HG03469 (cell line): Measurements from ENCODE around the gene DHRS4L2.
"Not testable (repeated sequence)": the region's sequence is repeated elsewhere in the genome, so short reads cannot be mapped to it uniquely, and the experiment has no call there.

Experiments used
- ATAC-seq: cut with Tn5 transposase; IDR thresholded peaks from one replicate; pipeline ENCODE4 v1.9.1; 2021; ENCODE audit warnings: mild to moderate bottlenecking, moderate library complexity, moderate number of reproducible peaks; ENCODE audit not compliant: unreplicated experiment

Gene DHRS4L2

DNA sequence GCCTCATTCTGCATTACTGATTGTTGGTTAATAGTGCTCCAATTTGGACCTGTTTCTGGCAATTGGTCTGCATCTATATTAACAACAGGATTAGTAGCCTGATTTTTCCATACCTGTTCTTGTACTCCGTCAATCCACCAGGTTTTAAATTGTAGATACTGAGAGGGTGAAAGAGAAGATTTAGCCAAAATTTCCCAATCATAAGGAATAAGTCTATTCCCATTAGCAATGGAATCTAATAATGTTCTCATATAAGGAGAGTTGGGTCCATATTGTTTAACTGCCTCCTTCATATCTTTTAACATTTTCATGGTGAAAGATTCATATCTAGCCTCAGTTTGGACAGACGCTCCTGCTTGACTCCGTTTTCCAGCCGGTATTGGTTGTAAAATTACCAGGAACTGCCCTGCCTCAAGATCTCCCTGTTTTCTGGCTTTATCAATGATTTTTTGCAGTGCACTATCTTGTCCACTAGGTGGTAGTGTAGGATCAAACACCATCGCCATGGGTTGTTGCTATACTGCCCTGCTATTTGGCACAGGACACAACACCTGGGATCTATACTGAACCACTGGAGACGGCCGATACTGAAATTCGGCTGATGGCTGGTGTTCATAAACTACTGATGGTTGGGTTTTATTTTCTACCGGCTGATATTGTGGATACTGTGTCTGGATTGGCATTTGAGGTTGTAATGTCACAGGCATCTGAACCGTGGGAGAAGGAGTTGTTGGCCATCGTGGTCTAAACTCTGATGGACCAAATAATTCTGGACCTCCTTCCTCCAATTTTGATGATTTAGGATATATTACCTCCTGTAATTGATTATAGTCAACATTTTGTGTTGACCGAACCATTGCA, 25.2 kb downstream of the DHRS4L2 start:
- ATAC-seq, result no peak

DNA sequence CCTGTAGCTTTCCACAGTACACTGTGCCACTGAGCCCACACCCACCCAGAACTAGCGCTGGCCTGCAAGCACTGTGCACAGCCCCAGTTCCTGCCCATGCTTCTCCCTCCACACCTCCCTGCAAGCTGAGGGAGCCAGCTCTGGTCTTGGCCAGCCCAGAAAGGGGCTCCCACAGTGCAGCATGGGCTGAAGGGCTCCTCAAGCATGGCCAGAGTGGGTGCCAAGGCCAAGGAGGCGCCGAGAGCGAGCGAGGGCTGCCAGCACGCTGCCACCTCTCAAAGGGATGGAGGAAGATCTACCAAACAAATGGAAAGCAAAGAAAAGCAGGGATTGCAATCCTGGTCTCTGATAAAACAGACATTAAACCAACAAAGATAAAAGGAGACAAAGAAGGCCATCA, 27.0 kb downstream of the DHRS4L2 start:
- ATAC-seq, result not testable (repeated sequence)

DNA sequence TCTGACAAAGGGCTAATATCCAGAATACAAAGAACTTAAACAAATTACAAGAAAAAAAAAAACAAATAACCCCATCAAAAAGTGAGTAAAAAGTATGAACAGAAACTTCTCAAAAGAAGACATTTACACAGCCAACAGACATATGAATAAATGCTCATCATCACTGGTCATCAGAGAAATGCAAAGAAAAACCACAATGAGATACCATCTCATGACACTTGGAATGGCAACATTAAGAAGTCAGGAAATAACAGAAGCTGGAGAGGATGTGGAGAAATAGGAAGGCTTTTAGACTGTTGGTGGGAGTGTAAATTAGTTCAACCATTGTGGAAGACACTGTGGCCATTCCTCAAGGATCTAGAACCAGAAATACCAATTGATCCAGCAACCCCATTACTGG, 30.2 kb downstream of the DHRS4L2 start:
- ATAC-seq, result not testable (repeated sequence)

GRCh38 chr14:24019944-24020343, 31.2 kb downstream of the DHRS4L2 start:
- ATAC-seq, result not testable (repeated sequence)

DNA sequence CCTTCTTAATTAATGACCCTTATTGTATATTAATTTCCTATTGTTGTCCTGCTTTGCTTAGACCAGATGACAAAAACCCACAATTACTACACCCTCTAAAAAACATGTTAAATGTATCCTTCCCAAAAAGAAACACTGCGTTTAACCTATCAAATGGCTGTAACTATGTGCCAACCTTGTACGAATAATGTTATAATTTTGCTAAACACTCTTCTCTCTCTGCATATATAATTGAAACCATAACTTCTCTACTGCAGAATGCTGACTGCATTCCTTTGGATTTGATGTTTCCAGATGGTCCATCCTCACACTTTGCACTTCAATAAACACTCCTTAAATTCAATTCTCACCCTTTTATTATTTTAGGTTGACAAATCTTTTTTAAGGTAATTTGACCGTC, 31.8 kb downstream of the DHRS4L2 start:
- ATAC-seq, result not testable (repeated sequence)

DNA sequence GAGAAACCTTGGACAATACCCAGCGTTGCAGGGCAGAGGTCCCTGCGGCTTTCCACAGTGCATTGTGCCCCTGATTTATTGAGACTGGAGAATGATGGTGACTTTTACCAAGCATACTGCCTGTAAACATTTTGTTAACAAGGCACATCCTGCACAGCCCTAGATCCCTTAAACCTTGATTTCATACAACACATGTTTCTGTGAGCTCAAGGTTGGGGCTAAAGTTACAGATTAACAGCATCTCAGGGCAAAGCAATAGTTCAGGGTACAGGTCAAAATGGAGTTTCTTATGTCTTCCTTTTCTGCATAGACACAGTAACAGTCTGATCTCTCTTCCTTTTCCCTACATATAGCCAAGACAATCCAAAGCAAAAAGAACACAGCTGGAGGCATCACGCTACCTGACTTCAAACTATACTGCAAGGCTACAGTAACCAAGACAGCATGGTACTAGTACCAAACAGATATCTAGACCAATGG, 36.2 kb downstream of the DHRS4L2 start:
- not testable (repeated sequence) for ATAC-seq

- not testable (repeated sequence) for ATAC-seq
Observed at GRCh38 chr14:24029687-24030086, 41.0 kb downstream of the DHRS4L2 start.

DNA sequence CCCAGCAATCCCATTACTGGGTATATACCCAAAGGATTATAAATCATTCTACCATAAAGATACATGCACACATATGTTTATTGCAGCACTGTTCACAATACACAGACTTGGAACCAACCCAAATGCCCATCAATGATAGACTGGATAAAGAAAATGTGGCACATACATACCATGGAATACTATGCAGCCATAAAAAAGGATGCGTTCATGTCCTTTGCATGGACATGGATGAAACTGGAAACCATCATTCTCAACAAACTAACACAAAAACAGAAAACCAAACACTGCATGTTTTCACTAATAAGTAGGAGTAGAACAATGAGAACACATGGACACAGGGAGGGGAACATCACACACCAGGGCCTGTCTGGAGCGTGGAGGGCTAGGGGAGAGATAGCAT, 42.6 kb downstream of the DHRS4L2 start:
- not testable (repeated sequence) for ATAC-seq

DNA sequence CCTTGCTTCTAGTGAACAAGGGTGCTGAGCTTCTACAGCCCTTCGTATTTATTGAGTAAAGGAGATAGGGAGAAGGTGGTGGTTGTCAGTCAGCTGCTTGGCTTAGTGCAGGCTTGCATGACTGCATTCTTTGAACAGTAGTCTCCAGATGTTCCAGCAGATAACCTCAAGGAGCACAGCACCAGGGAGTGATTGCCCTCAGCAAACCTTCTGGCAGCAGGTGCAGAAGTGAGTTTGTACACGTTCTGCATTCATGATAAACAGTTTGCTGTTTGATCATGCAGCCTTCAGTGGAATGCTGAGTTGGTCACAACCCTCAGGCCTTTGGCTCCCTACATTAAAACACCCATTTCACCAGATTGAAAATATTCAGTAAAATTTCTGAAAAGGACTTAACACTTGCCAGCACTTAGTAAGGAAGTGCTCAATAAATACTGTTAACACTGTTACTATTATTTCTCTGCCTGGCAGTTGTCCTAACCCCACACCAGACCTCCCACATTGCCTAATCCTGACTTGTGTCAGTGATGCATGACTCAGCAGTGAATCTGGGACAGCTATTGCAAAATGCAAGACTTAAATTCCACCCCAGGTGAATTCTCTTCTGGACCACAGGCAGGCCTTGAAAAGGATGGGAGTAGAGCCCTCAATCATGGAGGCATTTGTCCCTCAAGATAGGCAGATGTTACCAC, 44.1 kb downstream of the DHRS4L2 start:
- no peak for ATAC-seq

- not testable (repeated sequence) for ATAC-seq
Observed at GRCh38 chr14:24035769-24036168, 47.0 kb downstream of the DHRS4L2 start.

DNA sequence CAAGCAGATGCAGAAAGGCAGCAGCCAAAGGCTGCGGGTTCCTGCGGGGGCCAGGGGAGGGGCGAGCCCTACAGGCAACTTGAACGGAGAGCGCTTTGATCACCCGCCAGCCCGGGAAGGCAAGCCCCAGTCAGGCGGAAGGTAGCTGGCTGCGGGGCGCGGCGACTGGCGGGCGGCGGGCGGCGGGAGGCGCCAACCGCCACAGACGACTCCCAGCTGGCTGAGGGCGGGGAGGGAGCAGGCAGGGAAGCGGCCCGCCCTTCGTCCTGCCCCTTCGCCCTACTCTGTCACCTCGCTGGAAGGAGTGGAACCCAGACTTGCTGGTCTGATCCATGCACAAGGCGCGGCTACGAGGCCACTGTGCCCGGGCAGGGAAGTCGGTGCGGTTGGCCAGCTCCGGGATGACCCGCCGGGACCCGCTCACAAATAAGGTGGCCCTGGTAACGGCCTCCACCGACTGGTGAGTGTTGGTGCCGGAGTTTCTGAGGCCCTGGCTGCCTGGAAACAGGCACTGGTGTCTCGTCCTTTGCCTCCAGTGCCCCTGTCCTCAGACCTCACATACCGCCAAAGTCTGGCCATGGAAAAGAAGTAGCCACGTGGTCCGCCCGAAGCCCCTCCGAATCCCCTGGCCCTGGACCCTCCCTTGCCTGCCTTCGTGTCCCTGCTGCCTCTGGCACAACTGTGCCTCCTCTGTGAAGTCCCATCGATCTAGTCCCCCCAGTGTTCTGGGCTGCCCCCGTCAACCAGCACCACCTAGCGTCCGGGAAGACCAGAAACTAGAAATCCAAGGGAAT, 47.6 kb downstream of the DHRS4L2 start:
- ATAC-seq, result no peak

DNA sequence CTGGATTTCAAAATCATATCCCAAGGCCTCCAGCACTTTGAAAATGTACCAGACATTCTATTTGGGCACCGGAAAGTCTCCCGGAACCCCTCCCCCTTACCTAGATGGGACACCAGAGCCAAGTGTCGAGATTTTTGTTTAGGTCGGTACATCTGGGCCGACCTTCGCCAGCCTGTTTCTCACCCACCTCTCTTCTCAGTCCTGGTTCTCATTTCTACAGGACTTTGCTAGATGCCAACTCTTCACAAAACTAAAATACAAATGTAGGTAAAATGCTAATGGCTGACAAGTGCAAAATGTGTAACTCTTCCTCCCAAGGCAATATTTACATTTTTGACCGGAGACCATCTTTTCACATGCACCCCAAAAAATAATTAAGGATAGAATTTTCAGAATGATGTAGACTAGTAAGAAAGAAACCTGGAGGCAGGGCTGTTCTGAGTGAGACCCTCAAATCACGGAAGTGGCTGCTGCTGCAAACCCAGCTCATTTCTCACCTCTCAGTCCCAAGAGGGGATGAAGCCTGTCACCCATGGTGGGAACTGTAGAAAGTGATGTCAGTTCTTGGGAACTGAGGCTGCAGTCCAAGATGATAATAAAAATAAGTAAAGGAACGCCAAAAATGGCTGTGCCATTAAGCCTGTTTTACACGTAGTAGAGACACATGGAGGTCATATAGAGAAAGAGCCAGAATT, 48.4 kb downstream of the DHRS4L2 start:
- ATAC-seq, result not testable (repeated sequence)

DNA sequence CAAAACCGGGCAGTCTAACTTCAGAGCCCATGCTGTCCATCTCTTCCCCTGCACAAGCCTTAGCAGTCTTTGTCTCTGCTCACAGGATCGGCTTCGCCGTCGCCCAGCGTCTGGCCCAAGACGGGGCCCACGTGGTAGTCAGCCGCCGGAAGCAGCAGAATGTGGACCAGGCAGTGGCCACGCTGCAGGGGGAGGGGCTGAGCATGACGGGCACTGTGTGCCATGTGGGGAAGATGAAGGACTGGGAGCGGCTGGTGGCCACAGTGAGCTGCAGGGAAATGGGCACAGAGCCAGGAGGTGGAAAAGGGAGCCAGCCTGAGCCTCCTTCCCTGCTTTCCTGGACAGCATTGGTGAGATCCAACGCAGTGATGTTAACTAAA, 48.9 kb downstream of the DHRS4L2 start:
- no peak for ATAC-seq

- no peak for ATAC-seq
Observed at GRCh38 chr14:24038686-24039085, 50.0 kb downstream of the DHRS4L2 start.

- no peak for ATAC-seq
Observed at GRCh38 chr14:24040692-24041091, 52.0 kb downstream of the DHRS4L2 start.

DNA sequence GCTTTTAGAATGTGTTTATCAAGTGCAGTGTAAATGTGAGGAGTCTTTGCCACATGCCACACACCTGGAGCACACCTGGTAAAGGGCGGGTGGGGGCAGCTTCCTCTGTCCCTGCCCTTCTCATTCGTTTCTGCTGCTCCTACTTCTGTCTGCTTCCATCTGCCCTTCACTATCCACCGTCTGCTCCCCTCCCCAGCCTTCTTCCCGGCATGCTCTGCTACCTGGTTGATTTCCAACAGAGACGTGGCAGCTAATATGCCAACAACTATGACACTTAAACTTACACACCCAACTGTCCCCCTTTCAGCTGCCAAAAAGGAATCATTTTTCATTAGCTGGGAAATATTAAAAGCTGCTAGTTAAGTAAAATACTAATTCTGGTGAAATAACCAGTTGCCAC, 54.0 kb downstream of the DHRS4L2 start:
- no peak for ATAC-seq

- not testable (repeated sequence) for ATAC-seq
Observed at GRCh38 chr14:24049002-24049401, 60.3 kb downstream of the DHRS4L2 start.

DNA sequence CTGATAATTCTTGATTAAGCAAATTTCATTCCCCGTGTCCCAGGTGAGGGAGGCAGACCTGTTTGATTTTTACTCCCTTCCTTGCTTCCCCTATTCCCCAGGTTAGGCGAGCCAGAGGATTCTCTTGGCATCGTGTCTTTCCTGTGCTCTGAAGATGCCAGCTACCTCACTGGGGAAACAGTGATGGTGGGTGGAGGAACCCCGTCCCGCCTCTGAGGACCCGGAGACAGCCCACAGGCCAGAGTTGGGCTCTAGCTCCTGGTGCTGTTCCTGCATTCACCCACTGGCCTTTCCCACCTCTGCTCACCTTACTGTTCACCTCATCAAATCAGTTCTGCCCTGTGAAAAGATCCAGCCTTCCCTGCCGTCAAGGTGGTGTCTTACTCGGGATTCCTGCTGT, 62.0 kb downstream of the DHRS4L2 start:
- not testable (repeated sequence) for ATAC-seq

DNA sequence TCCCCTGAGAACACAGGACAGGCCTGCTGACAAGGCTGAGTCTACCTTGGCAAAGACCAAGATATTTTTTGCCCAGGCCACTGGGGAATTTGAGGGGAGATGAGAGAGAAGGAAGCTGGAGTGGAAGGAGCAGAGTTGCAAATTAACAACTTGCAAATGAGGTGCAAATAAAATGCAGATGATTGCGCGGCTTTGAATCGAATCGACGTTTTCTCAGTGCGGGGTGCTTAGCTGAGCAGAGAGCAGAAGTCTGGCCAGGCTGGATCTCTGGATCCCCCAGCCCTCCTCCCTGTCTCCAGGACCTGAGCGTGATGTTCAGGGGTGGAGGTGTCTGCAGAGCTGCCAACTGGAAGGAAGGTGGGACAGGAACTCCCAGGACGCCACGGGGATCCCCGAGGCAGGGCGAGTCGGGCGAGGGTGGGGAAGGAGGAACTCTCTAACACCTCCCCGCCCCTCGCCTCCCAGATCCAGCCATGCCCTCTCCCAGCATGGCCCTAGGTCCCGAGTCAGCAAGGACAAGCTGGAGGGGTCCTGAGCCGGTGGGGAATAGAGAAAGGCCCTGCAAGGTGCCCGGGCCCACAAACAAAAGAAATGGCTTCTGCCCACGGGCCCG, 62.6 kb downstream of the DHRS4L2 start:
- ATAC-seq, result no peak
